Testis (tissue), 2 donors: ENCODE measurements around the gene PRAME.

Experiments used
- CTCF ChIP-seq, 3 experiments: fragments of 450-650 bp in 2 of 3; fragments of 200-600 bp in 1 of 3; sonication (generic) in 1 of 3; IDR thresholded peaks; one replicate each; pipeline ENCODE4 v1.5.1; 2016 to 2019; ENCODE audit warnings: antibody characterized with exemption in 3 of 3, mild to moderate bottlenecking in 2 of 3, moderate library complexity in 1 of 3
- POLR2A ChIP-seq: fragments of 450-650 bp; IDR thresholded peaks from one replicate; pipeline ENCODE4 v1.6.1; 2017; ENCODE audit warnings: antibody characterized with exemption, mild to moderate bottlenecking, moderate library complexity

- TF ChIP-seq CTCF (IDR thresholded peaks at IDR 0.05), result no peak
- TF ChIP-seq POLR2A, result no peak
Observed at GRCh38 chr22:22593250-22593649, 34.2 kb upstream of the PRAME start.
